Cardiac muscle cell (in vitro differentiated cells and primary cell): ENCODE data around the gene LRP8. TPM values are rescaled to one million over a fixed set of nuclear protein-coding genes. Genes with fewer than 3 reads are reported as not detected.

Experiments
- DNase-seq, 2 donors: peaks; one replicate each; pipeline versions ENCODE4 v3.0.0 to v3.0.0-alpha.2; 2010 to 2017; ENCODE audit warnings: low read depth in 1 of 2, low spot score in 1 of 2
- H3K27ac ChIP-seq: fragments of 200-600 bp; sonication (generic); 2 replicates; pipeline ENCODE4 v1.5.1; 2016
- H3K27me3 ChIP-seq: fragments of 200-600 bp; sonication (generic); 2 replicates; pipeline ENCODE4 v1.6.0; 2016; ENCODE audit warnings: control low read depth
- H3K36me3 ChIP-seq: fragments of 200-600 bp; sonication (generic); 2 replicates; pipeline ENCODE4 v1.5.1; 2016; ENCODE audit warnings: control low read depth
- H3K4me1 ChIP-seq: fragments of 200-600 bp; sonication (generic); 2 replicates; pipeline ENCODE4 v1.8.1; 2017; ENCODE audit warnings: low read depth, mild to moderate bottlenecking, mixed run types
- H3K4me3 ChIP-seq: fragments of 200-600 bp; sonication (generic); 2 replicates; pipeline ENCODE4 v1.5.1; 2016; ENCODE audit warnings: mild to moderate bottlenecking
- H3K9me3 ChIP-seq: fragments of 200-600 bp; sonication (generic); 2 replicates; pipeline ENCODE4 v1.5.1; 2017; ENCODE audit warnings: low read depth, mild to moderate bottlenecking, control low read depth
- polyA plus RNA-seq: library from polyadenylated mRNA; unstranded; fragments of >200 nt; fragmentation: Nextera tagmentation; extraction: Ambion mirVana; gene quantifications from 2 replicates; pipeline ENCODE4 v1.2.1, GENCODE V29; 2016
- total RNA-seq: library from RNA; depleted of rRNA; stranded (reverse); fragments of >200 nt; gene quantifications from 2 replicates; pipeline ENCODE4 v1.2.3, GENCODE V29; 2016
- TF ChIP-seq, protein P1 (sequence below): IDR thresholded peaks from 2 replicates; pipeline ENCODE4 v1.5.1; 2012; ENCODE audit warnings: low read depth, mild to moderate bottlenecking, low read length

LRP8 gene
- total and polyA plus RNA-seq, 2 experiments from 2014 or later = 5.4 to 9.7 TPM

DNA sequence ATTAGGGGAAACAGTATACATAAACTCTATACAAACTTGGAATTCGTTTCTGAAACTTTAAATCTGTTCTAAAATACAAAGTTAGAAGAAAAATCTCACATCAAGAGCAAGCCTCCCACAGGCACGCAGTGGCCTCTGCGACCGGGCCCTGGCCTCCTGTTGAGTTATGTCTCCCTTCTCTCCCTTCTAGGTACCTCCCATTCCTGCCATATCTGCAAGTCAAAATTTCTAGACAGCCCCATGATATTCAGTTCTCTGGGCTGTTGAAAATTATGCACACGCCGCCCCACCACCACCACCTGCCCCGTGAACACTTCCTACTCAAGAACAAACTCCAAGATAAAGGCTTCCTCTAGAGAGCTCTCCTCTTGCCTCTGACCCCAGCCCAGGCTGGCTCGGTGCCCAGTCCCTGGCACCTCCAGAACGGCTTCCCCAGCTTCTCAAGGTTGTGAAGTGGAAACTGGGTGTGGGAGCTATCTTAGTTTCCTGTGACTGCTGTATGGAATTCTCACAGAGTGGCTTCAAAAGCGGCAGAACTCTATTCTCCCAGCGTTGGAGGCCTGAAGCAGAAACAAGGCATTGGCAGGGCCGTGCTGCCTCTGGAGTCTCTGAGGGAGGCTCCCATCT is 37.7 kb upstream of the LRP8 start:
- no peak overlapping the region for H3K4me3 ChIP-seq
- TF ChIP-seq, protein P1, sequence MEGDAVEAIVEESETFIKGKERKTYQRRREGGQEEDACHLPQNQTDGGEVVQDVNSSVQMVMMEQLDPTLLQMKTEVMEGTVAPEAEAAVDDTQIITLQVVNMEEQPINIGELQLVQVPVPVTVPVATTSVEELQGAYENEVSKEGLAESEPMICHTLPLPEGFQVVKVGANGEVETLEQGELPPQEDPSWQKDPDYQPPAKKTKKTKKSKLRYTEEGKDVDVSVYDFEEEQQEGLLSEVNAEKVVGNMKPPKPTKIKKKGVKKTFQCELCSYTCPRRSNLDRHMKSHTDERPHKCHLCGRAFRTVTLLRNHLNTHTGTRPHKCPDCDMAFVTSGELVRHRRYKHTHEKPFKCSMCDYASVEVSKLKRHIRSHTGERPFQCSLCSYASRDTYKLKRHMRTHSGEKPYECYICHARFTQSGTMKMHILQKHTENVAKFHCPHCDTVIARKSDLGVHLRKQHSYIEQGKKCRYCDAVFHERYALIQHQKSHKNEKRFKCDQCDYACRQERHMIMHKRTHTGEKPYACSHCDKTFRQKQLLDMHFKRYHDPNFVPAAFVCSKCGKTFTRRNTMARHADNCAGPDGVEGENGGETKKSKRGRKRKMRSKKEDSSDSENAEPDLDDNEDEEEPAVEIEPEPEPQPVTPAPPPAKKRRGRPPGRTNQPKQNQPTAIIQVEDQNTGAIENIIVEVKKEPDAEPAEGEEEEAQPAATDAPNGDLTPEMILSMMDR = no peak
- peak; percentile 11 to 79 for DNase-seq
- peak overlapping the region; percentile 39 for H3K27ac ChIP-seq
- no peaks in the 10 kb centered on the region for H3K9me3 ChIP-seq
- peaks cover 55% of the 10 kb centered on the region for H3K27me3 ChIP-seq
- H3K36me3 ChIP-seq = no peaks in the 10 kb centered on the region
- peaks cover 17% of the 10 kb centered on the region for H3K4me1 ChIP-seq

- no peaks in the 10 kb centered on the region for H3K36me3 ChIP-seq
- no peak overlapping the region for H3K4me3 ChIP-seq
- no peak for DNase-seq
- H3K4me1 ChIP-seq = peaks cover 15% of the 10 kb centered on the region
- H3K27ac ChIP-seq = no peak overlapping the region
- H3K9me3 ChIP-seq = no peaks in the 10 kb centered on the region
- TF ChIP-seq, protein P1 = no peak
- H3K27me3 ChIP-seq = peaks cover 33% of the 10 kb centered on the region
Measured at GRCh38 chr1:53362851-53363642, 35.2 kb upstream of the LRP8 start.

- Histone ChIP-seq H3K4me1 (peaks cover 11% of the 10 kb centered on the region), H3K9me3 (no peaks in the 10 kb centered on the region), H3K4me3 (no peak overlapping the region), H3K36me3 (no peaks in the 10 kb centered on the region), H3K27me3 (peaks cover 33% of the 10 kb centered on the region), H3K27ac (no peak overlapping the region)
- TF ChIP-seq, protein P1 = no peak
- no peak for DNase-seq
Measured at GRCh38 chr1:53362270-53362669, 34.4 kb upstream of the LRP8 start.

DNA sequence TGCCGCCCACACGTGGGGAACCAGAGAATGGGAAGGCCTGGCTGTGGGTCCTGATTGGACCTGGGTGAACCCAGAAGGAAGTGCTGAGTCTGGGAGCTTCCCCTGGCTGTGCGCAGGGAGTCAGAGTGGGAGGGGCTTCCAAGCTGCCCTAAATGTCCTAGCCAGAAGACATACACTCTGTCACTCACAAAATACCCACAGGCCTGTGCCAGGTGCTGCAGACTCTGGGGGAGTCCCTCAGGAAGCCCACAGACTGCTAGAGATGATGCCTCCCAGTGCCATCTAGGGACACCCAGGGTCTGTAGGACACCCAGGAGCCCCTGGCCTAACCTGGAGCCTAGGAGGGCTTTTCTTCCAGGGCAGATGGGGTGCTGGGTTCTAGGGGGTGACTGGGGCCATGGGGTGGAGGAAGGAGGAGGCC is 33.7 kb upstream of the LRP8 start:
- H3K27me3 ChIP-seq = peaks cover 33% of the 10 kb centered on the region
- no peaks in the 10 kb centered on the region for H3K9me3 ChIP-seq
- H3K27ac ChIP-seq = no peak overlapping the region
- DNase-seq = no peak
- no peak overlapping the region for H3K4me3 ChIP-seq
- TF ChIP-seq, protein P1 = no peak
- H3K4me1 ChIP-seq = peaks cover 11% of the 10 kb centered on the region
- H3K36me3 ChIP-seq = no peaks in the 10 kb centered on the region

DNA sequence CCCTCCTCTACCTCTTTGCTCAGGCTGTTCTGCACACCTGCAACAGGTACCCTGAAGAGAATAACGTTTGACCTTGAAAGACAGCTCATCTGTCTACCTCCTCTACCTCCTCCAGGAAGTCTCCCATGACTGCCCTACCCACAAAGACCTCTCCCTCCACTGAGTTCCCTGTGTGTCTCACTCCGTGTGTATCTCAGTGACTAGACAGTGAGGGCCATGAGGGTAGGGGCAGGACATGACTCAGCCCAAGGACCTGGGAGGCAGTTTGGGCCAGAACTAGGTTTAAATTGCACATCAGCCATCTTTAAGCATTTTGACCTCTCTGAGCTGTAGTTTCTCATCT is 32.0 kb upstream of the LRP8 start:
- H3K27me3 ChIP-seq = peaks cover 33% of the 10 kb centered on the region
- H3K36me3 ChIP-seq = no peaks in the 10 kb centered on the region
- H3K9me3 ChIP-seq = no peaks in the 10 kb centered on the region
- TF ChIP-seq, protein P1 = no peak
- H3K4me3 ChIP-seq = no peak overlapping the region
- no peak for DNase-seq
- H3K4me1 ChIP-seq = peaks cover under 1% of the 10 kb centered on the region
- H3K27ac ChIP-seq = no peak overlapping the region
